Tibial nerve (tissue), 4 donors: Measurements from ENCODE around the gene PNPLA6.

Experiments
- EP300 ChIP-seq, 2 donors: sonication (generic); formaldehyde crosslinking; IDR thresholded peaks; one replicate each; pipeline ENCODE4 v1.6.1; 2017; ENCODE audit warnings: antibody characterized with exemption in 2 of 2, mild to moderate bottlenecking in 1 of 2
- POLR2A ChIP-seq, 2 donors: fragments of 450-650 bp; IDR thresholded peaks; one replicate each; pipeline ENCODE4 v1.6.1; 2017; ENCODE audit warnings: antibody characterized with exemption in 2 of 2, mild to moderate bottlenecking in 2 of 2, moderate library complexity in 2 of 2
- TF ChIP-seq, protein P1 (sequence below), 5 experiments: fragments of 200-600 bp in 3 of 5; fragments of 450-650 bp in 2 of 5; sonication (generic) in 3 of 5; IDR thresholded peaks; one replicate each; pipeline ENCODE4 v1.5.1; 2016 to 2019; ENCODE audit warnings: antibody characterized with exemption in 5 of 5, mild to moderate bottlenecking in 3 of 5, moderate library complexity in 2 of 5

DNA sequence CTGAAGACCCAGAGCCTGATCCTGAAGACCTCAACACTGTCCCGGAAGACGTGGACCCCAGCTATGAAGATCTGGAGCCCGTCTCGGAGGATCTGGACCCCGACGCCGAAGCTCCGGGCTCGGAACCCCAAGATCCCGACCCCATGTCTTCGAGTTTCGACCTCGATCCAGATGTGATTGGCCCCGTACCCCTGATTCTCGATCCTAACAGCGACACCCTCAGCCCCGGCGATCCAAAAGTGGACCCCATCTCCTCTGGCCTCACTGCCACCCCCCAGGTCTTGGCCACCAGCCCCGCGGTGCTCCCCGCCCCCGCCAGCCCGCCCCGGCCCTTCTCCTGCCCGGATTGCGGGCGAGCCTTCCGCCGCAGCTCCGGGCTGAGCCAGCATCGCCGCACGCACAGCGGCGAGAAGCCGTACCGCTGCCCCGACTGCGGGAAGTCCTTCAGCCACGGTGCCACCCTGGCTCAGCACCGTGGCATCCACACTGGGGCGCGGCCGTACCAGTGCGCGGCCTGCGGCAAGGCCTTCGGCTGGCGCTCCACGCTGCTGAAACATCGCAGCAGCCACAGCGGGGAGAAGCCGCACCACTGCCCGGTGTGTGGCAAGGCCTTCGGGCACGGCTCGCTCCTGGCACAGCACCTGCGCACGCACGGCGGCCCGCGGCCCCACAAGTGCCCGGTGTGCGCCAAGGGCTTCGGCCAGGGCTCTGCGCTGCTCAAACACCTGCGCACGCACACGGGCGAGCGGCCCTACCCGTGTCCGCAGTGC lies 16.0 kb upstream of the PNPLA6 start:
- TF ChIP-seq, protein P1, sequence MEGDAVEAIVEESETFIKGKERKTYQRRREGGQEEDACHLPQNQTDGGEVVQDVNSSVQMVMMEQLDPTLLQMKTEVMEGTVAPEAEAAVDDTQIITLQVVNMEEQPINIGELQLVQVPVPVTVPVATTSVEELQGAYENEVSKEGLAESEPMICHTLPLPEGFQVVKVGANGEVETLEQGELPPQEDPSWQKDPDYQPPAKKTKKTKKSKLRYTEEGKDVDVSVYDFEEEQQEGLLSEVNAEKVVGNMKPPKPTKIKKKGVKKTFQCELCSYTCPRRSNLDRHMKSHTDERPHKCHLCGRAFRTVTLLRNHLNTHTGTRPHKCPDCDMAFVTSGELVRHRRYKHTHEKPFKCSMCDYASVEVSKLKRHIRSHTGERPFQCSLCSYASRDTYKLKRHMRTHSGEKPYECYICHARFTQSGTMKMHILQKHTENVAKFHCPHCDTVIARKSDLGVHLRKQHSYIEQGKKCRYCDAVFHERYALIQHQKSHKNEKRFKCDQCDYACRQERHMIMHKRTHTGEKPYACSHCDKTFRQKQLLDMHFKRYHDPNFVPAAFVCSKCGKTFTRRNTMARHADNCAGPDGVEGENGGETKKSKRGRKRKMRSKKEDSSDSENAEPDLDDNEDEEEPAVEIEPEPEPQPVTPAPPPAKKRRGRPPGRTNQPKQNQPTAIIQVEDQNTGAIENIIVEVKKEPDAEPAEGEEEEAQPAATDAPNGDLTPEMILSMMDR (IDR thresholded peaks at IDR 0.05), result no peak
- no peak for TF ChIP-seq POLR2A (IDR thresholded peaks at IDR 0.05)
- TF ChIP-seq EP300 (IDR thresholded peaks at IDR 0.05), result no peak
